ENCODE measurements around the gene PLXNB2. TPM values are rescaled to one million over a fixed set of nuclear protein-coding genes. Genes with fewer than 3 reads are reported as not detected.

PLXNB2 gene
- total and polyA plus RNA-seq, 2 of the 4 experiments (the other 2 are of a cell fraction) = 73.1 to 202 TPM

DNA sequence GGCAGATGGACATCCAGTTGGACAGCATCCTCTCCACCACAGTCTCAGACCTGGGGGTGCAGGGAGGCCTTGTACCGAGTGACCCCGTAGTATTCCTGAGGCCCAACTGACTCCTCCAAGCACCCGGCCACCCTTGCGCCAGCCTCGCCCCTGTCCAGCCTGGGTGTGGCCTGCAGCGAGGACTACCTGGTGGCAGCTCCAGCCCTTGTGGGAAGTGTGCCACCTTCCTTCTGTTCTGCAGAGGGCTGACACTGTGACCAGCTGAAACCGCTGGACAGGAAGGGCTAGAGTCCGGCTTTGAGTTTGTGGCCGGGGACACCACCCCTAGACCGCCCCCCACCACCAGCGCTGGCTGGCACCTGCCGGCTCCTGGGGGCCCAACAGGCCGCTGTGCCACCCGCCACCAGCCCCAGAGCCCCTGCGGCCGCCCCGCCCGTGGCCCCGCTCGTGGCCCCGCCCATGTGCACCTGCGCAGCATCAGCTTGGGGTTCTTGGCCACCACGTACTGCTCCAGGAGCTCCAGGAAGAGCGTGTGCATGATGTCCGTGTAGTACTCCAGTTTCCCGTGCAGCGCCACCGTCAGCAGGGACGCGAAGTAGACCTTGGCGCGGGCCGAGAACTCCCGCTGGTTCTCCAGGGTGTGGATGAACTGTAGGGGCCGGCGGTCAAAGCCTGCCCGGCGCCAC is 27.3 kb downstream of the PLXNB2 start:
- Histone ChIP-seq H2AFZ (replicated peaks; ENCODE audit: low read length, poor library complexity) (peak overlapping the region; percentile 43), H4K5ac (ENCODE audit: low read depth, low read length) (no peak overlapping the region), H3K4ac (ENCODE audit: low read depth, low read length) (no peak overlapping the region), H4K20me1 (ENCODE audit: insufficient read depth, low read length) (peaks cover 40% of the 10 kb centered on the region), H3K4me2 (ENCODE audit: low read depth, low read length) (no peak overlapping the region), H3K9ac (ENCODE audit: low read depth, low read length) (no peak overlapping the region), H4K8ac (ENCODE audit: low read depth in 2 of 2, low read length in 2 of 2) (no peak overlapping the region), H2BK15ac (ENCODE audit: low read depth, low read length) (no peak overlapping the region), H3K4me1 (ENCODE audit: control insufficient read depth, insufficient read depth, low read length) (peaks cover 8% of the 10 kb centered on the region), H3K27ac (ENCODE audit: insufficient read depth, low read length) (no peak overlapping the region), H3K4me3 (ENCODE audit: insufficient read depth, low read depth, low read length) (no peak overlapping the region), H3K23ac (ENCODE audit: low read depth, low read length) (no peak overlapping the region), H4K91ac (ENCODE audit: insufficient read depth, low read depth, low read length) (no peak overlapping the region), H3K14ac (replicated peaks; ENCODE audit: low read depth, low read length) (no peak overlapping the region), H2AK9ac (replicated peaks; ENCODE audit: low read depth, low read length, poor library complexity) (peak overlapping the region; percentile 50), H3K9me3 (ENCODE audit: control insufficient read depth, insufficient read depth, low read length) (no peaks in the 10 kb centered on the region), H3K18ac (ENCODE audit: low read depth, low read length) (no peak overlapping the region), H3K56ac (ENCODE audit: extremely low read depth, insufficient read depth, low read length) (no peak overlapping the region), H2BK20ac (ENCODE audit: low read depth, low read length) (no peak overlapping the region), H2BK5ac (ENCODE audit: low read depth, low read length, poor library complexity, severe bottlenecking) (no peak overlapping the region), H2BK120ac (ENCODE audit: low read depth, low read length) (no peak overlapping the region), H3K79me1 (ENCODE audit: low read depth in 1 of 2, low read length in 2 of 2) (peaks cover 8 to 41% of the 10 kb centered on the region in 2 experiments; a peak in 2 of 4 replicates), H2AK5ac (ENCODE audit: low read depth, low read length) (no peak overlapping the region), H3K27me3 (ENCODE audit: control insufficient read depth, insufficient read depth, low read length) (no peaks in the 10 kb centered on the region), H3K9me1 (ENCODE audit: insufficient read depth, low read length) (no peaks in the 10 kb centered on the region), H3K36me3 (ENCODE audit: control insufficient read depth, insufficient read depth, low read length) (peaks cover 91% of the 10 kb centered on the region)
- ChIA-PET CTCF (no interaction called here), POLR2A (ENCODE audit: unreplicated experiment) (no interaction called here)
- in situ Hi-C loops (cut with MboI; ENCODE audit: low sequenced_read_pairs) = no loop called here
- BruUV-seq (replicated peaks) = no TSS peak
- intact Hi-C loops (cut with micrococcal nuclease) = no loop called here
- DNase-seq = no peak
- TF ChIP-seq CEBPB (IDR thresholded peaks at IDR 0.05; ENCODE audit: low read depth, low read length) (no peak), MAFK (IDR thresholded peaks at IDR 0.05; ENCODE audit: low read depth, low read length) (no peak), MAZ (IDR thresholded peaks at IDR 0.05; ENCODE audit: borderline replicate concordance, low read depth, low read length) (no peak), RCOR1 (IDR thresholded peaks at IDR 0.05; ENCODE audit: insufficient replicate concordance, low read length) (no peak), SMC3 (IDR thresholded peaks at IDR 0.05; ENCODE audit: low read depth, low read length) (no peak), BHLHE40 (IDR thresholded peaks at IDR 0.05; ENCODE audit: low read depth, low read length) (no peak), POLR2A (IDR thresholded peaks at IDR 0.05; ENCODE audit: low read depth, low read length) (no peak)
- TF ChIP-seq, protein P1, sequence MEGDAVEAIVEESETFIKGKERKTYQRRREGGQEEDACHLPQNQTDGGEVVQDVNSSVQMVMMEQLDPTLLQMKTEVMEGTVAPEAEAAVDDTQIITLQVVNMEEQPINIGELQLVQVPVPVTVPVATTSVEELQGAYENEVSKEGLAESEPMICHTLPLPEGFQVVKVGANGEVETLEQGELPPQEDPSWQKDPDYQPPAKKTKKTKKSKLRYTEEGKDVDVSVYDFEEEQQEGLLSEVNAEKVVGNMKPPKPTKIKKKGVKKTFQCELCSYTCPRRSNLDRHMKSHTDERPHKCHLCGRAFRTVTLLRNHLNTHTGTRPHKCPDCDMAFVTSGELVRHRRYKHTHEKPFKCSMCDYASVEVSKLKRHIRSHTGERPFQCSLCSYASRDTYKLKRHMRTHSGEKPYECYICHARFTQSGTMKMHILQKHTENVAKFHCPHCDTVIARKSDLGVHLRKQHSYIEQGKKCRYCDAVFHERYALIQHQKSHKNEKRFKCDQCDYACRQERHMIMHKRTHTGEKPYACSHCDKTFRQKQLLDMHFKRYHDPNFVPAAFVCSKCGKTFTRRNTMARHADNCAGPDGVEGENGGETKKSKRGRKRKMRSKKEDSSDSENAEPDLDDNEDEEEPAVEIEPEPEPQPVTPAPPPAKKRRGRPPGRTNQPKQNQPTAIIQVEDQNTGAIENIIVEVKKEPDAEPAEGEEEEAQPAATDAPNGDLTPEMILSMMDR (conservative IDR thresholded peaks at IDR 0.05; ENCODE audit: low read depth, low read length) = no peak
- TF ChIP-seq, protein P2, sequence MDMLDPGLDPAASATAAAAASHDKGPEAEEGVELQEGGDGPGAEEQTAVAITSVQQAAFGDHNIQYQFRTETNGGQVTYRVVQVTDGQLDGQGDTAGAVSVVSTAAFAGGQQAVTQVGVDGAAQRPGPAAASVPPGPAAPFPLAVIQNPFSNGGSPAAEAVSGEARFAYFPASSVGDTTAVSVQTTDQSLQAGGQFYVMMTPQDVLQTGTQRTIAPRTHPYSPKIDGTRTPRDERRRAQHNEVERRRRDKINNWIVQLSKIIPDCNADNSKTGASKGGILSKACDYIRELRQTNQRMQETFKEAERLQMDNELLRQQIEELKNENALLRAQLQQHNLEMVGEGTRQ (IDR thresholded peaks at IDR 0.05; ENCODE audit: low read depth, low read length) = no peak
- no peak for ATAC-seq (ENCODE audit: low read depth)
- 98% methylated on average over 19 of the region's 38 CpGs; no CpG with 5 or more reads in 1 of the 2 experiments for WGBS, 2 experiments (ENCODE audit: extremely low coverage in 2 of 2, insufficient read length in 1 of 2)
- dilution Hi-C loops (cut with HindIII; ENCODE audit: low sequenced_read_pairs, unreplicated experiment) = no loop called here
